LNCAP (cell line): Measurements from ENCODE around the gene PDZD2.

Experiments
- TF ChIP-seq, protein P1 (sequence below): fragments of 450-650 bp; IDR thresholded peaks from 2 replicates; pipeline ENCODE4 v1.5.1; 2017; ENCODE audit warnings: mild to moderate bottlenecking

The PDZD2 gene

DNA sequence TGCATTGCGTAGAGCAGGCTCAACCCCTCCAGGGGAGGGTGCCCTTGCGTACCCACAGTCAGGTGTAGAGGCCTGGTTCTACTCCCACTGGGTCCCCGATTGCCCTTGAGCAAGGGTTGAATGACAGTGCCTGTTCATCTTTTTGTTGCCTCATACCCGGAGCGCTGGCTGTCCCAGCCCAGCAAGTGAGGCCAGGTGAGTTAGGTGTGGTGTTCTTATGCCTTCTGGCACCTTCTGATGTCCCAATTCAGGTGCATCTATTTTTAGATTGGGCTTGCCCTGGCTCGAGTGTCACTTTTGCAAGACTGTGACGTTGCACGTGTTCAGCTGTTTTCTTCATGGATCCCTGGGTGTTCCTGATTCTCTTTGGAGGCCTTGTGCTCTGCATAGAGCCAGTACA is 277.4 kb downstream of the PDZD2 start:
- TF ChIP-seq, protein P1, sequence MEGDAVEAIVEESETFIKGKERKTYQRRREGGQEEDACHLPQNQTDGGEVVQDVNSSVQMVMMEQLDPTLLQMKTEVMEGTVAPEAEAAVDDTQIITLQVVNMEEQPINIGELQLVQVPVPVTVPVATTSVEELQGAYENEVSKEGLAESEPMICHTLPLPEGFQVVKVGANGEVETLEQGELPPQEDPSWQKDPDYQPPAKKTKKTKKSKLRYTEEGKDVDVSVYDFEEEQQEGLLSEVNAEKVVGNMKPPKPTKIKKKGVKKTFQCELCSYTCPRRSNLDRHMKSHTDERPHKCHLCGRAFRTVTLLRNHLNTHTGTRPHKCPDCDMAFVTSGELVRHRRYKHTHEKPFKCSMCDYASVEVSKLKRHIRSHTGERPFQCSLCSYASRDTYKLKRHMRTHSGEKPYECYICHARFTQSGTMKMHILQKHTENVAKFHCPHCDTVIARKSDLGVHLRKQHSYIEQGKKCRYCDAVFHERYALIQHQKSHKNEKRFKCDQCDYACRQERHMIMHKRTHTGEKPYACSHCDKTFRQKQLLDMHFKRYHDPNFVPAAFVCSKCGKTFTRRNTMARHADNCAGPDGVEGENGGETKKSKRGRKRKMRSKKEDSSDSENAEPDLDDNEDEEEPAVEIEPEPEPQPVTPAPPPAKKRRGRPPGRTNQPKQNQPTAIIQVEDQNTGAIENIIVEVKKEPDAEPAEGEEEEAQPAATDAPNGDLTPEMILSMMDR, result no peak

DNA sequence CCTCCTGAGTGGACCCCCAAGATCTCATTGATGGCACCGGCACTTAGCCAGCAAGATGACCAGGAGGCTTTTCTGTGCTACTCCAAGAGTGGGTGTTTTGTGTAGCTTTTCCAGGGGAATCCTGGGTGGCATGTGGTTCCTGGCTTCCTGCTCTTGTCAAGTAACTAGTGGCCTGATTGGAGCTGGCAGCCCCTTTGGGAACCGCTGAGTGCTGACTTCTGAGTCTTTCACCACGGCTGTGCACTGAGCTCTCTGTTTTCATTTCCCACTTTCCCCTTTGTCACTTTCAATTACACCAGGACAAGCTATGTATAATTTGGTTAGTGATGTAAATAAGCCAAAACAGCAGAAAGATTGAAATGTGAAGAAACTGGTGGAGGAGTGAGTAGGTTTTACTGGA is 279.8 kb downstream of the PDZD2 start:
- TF ChIP-seq, protein P1, result no peak

DNA sequence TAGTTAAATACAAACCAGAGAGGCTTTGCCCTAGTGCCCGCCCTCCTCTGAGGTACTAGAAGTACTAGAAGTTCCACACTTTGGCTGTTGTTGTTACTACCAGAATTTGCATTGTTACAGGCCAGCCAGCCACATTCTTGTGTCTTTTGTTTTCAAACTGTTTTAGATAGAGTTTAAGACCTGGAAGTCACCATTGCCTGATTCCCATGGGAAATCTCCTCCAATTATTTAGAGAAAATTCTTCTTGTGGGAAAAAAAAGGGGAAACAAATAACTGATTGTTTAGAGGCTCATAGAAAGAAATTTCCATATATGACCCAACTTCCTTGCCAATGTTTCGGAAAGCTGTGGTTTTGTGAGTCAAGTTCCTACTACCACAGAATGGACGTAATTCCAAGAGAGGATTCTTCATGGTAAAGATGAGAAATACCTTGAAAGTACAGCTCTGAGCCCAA is 282.9 kb downstream of the PDZD2 start:
- TF ChIP-seq, protein P1, result no peak

DNA sequence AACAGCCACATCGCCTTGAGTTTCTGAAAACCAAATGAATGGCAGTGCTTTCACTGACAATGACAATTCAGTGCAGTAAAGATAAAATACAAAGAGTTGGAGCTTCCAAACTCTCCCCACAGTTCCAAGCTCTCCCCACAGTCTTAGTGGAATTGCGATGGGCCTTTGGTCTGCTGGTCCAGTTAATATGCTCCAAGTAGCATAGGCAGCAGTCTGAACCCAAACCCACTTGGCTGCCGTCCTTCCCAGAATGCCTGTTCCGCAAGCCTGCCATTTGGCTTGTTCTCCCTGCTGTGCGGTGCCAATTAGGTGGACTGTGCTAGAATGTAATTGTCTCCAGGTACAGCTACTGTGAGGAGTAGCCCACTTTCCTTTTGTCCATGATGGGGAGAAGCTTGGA is 285.1 kb downstream of the PDZD2 start:
- TF ChIP-seq, protein P1, result no peak

DNA sequence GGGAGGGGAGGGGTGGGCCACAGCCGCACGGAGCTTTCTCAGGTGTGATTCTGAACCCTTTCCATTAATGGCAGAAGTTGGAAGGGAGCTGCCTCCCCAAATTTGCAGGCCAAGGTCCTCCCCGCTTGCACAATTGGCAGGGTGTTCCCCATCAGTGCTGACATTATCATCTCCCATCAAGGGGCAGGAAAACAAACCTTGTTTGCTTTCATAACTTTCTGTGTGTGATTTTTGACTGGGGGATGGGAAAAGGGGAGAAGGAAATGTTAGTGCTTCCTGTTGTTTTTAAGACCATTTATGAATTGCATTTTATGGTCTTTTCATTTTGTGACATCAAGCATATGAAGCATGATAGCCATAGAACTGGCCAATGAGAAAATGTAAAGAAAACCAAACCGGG is 292.9 kb downstream of the PDZD2 start:
- TF ChIP-seq, protein P1, result no peak

DNA sequence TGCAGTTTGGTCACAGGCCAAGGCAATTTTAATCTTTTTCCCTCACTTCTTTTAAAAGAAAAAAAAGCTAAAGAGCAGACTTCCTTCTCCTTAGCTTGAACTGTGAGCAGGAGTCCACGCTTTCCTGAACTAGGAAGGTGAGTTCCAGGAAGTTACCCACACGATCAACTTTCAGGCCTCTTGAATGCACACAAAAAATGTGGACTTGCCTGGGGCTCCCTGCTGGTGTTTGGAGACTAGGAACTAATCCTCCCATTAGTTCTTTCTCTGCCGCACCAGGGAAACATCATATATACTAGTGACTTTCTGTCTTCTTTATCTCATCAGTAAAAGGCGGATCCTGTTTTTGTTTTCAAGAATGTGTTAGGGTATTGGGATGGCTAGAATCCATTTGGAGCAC is 295.2 kb downstream of the PDZD2 start:
- TF ChIP-seq, protein P1, result no peak

DNA sequence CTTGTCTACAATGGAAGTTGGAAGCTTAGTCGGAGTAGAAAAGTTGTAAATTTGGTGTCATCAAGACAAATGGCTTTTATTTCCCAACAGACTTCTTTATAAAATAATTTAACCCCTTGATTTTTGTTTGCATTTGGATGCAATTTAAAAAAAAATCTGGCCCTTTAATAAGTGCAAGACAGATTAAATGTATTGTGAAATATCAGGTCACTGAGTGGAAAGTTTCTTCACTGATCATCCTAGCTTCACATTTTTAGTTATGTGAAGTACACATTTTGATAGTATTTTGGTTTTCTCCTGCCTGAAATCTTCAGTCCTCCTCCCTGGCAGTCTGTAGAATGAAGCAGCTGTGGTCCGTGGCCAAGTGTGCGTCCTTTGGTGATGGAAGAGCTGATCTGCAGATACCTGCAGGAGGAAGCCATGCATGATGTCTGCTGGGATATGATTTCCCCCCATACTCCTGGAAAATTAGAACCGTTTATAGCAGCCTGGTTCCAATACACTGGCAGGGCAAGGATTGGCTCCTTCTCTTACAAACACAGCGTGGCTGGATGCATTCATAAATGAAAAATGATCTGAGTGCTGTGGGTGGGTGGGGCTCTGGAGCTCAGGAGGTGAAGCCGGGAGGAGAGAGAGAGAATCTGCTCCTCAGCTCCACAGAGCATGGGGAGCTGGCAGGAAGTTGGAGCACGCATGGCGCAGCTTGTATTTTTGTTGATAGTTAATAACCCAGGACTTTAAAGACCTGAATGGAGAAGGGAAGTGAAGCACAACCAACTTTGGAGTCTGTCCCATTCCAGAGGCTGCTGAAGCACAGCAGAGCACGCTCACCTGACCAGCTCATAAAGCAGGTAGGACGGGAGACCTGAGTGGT is 296.8 kb downstream of the PDZD2 start:
- TF ChIP-seq, protein P1, result no peak
